Measurements from ENCODE around the gene MSMP.

GRCh38 chr9:35774907-35775635 lies 21.0 kb upstream of the MSMP start:
- TF ChIP-seq CTCF (IDR thresholded peaks at IDR 0.05) (no peak), POLR2AphosphoS5 (IDR thresholded peaks at IDR 0.05; ENCODE audit: insufficient read depth in 1 of 2, low read depth in 1 of 2) (no peak), POLR2A (IDR thresholded peaks at IDR 0.05) (no peak)

All from vagina (tissue), 2 donors.